Epithelial cell of alveolus of lung (primary cell): Measurements from ENCODE around the gene LMBRD1. TPM values are rescaled to one million over a fixed set of nuclear protein-coding genes. Genes with fewer than 3 reads are reported as not detected.

Experiments
- total RNA-seq: library from RNA; depleted of rRNA; stranded (reverse); fragments of >200 nt; gene quantifications from 2 replicates; pipeline ENCODE4 v1.2.1, GENCODE V29; 2015

The LMBRD1 gene
- total RNA-seq, result 16.9 and 44.7 TPM in 2 replicates

DNA sequence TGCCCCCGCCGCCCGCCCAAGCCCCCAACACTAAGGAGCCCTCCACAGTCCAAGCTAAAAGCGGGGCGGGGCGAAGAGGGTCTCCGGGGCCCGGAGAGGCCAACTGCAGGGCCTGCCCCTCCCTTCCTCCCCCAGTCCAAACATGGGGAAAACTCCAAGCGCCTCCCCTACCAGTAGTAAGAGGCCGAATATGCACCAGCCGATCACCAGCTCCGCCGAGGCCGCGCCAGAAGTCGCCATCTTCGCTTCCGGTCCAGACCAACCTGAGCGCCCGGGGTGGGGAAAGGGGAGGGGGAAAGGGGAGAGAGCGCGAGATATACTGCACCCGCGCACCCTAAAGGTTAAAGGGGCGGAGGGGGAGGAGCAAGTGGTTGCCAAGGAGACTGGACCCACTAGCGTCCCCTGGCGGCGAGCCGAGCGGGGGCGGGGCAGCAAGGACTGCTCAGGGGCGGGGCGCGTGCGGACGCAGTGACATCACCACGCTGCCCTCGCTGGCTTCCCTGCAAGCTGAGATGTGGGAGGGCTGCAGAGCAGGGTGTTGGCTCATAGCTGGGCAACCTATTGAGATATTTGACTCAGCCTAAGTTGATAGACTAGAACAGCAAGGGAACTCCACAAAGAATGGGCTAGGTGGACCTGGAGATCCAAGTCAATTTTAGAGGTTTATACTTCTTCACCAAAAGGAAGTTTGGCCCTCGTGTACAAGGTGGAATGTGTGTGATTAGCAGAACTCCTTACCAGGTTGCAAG, at the start of gene LMBRD1:
LMBRD1 (minus strand) TSS at position 369 of the 749 bp plus-strand sequence; CDS start at position 240, 129 bp downstream.

Other genes starting within 250 kb of the LMBRD1 start
- 0.96 TPM in 1 of 2 replicates, not detected in the other for gene COL19A1, start 69.5 kb upstream of the LMBRD1 start, total RNA-seq